ENCODE data around the gene CLIC3. TPM values are rescaled to one million over a fixed set of nuclear protein-coding genes. Genes with fewer than 3 reads are reported as not detected.

The CLIC3 gene
- total and polyA plus RNA-seq, 8 donors, result 0.24 to 1.3 (median 0.41) TPM; not detected in 1

GRCh38 chr9:137023583-137023991, 27.2 kb upstream of the CLIC3 start:
- 87 to 91% methylated on average over 14 to 15 of the region's 15 CpGs for WGBS, 2 donors
- Histone ChIP-seq H3K4me1 (peaks cover 9 to 16% (median 13%) of the 10 kb centered on the region in 3 donors), H3K9me3 (no peaks in the 10 kb centered on the region), H3K27ac (no peak overlapping the region), H3K36me3 (peaks cover 0 to 4% (median 0%) of the 10 kb centered on the region in 3 donors), H3K27me3 (no peaks in the 10 kb centered on the region), H3K4me3 (no peak overlapping the region)
- no peak for DNase-seq
- ATAC-seq, result no peak
- intact Hi-C loops (cut with DNase I), result loop anchor here in 2 of 3 donors (5.0 to 10.0 kb wide), 2 partner anchors 61 to 69 kb away; partner anchors contain the start of gene LCN12 (in 1 of the 2)
- FAIRE-seq, result no peak
- no peak for TF ChIP-seq CTCF (IDR thresholded peaks at IDR 0.05)

- peaks cover 9 to 16% (median 13%) of the 10 kb centered on the region in 3 donors for H3K4me1 ChIP-seq
- ATAC-seq (no peak), DNase-seq (no peak), FAIRE-seq (no peak)
- H3K9me3 ChIP-seq, result no peaks in the 10 kb centered on the region
- H3K27ac ChIP-seq, result no peak overlapping the region
- no peaks in the 10 kb centered on the region for H3K27me3 ChIP-seq
- intact Hi-C loops (cut with DNase I), result loop anchor here in 2 of 3 donors (5.0 to 10.0 kb wide), 2 partner anchors 61 to 68 kb away; partner anchors contain the start of gene LCN12 (in 1 of the 2)
- no peak overlapping the region for H3K4me3 ChIP-seq
- 87 to 88% methylated on average over 7 of the region's 7 CpGs for WGBS, 2 donors
- peaks cover 0 to 4% (median 0%) of the 10 kb centered on the region in 3 donors for H3K36me3 ChIP-seq
- no peak for TF ChIP-seq CTCF (IDR thresholded peaks at IDR 0.05)
These were observed 26.8 kb upstream of the CLIC3 start for GRCh38 chr9:137023157-137023556.

- FAIRE-seq (no peak), DNase-seq (no peak), ATAC-seq (no peak)
- H3K4me3 ChIP-seq, result no peak overlapping the region
- no peak for TF ChIP-seq CTCF (IDR thresholded peaks at IDR 0.05)
- intact Hi-C loops (cut with DNase I), result loop anchor here in 2 of 3 donors (5.0 to 10.0 kb wide), 2 partner anchors 60 to 68 kb away; partner anchors contain the start of gene LCN12 (in 1 of the 2)
- no peaks in the 10 kb centered on the region for H3K9me3 ChIP-seq
- peaks cover 9 to 16% (median 13%) of the 10 kb centered on the region in 3 donors for H3K4me1 ChIP-seq
- H3K36me3 ChIP-seq, result peaks cover 0 to 4% (median 0%) of the 10 kb centered on the region in 3 donors
- WGBS, 2 donors, result 93 to 94% methylated on average over 23 of the region's 23 CpGs
- H3K27ac ChIP-seq, result no peak overlapping the region
- no peaks in the 10 kb centered on the region for H3K27me3 ChIP-seq
These were observed 26.3 kb upstream of the CLIC3 start for GRCh38 chr9:137022662-137023008.

GRCh38 chr9:137021979-137022661, 25.8 kb upstream of the CLIC3 start:
- Histone ChIP-seq H3K27ac (no peak overlapping the region), H3K4me1 (peaks cover 7 to 12% (median 7%) of the 10 kb centered on the region in 3 donors), H3K27me3 (no peaks in the 10 kb centered on the region), H3K4me3 (no peak overlapping the region), H3K9me3 (no peaks in the 10 kb centered on the region), H3K36me3 (peaks cover 0 to 4% (median 0%) of the 10 kb centered on the region in 3 donors)
- TF ChIP-seq CTCF (IDR thresholded peaks at IDR 0.05), result no peak
- intact Hi-C loops (cut with DNase I), result loop anchor here in 2 of 3 donors (5.0 to 10.0 kb wide), 2 partner anchors 60 to 67 kb away; partner anchors contain the start of gene LCN12 (in 1 of the 2)
- ATAC-seq, result peak in 3 of 4 donors; percentile 16 to 38 (median 26)
- DNase-seq, result no peak
- no peak for FAIRE-seq
- WGBS, 2 donors, result 67 to 73% methylated on average over 29 to 30 of the region's 30 CpGs

Measured in pancreas (tissue), 10 donors.